HG02981 (cell line): Measurements from ENCODE around the gene RASA4B.
"Not testable (repeated sequence)": the region's sequence is repeated elsewhere in the genome, so short reads cannot be mapped to it uniquely, and the experiment has no call there.

Experiments used
- ATAC-seq: cut with Tn5 transposase; IDR thresholded peaks from one replicate; pipeline ENCODE4 v1.9.1; 2021; ENCODE audit warnings: mild to moderate bottlenecking, moderate library complexity; ENCODE audit not compliant: unreplicated experiment

RASA4B gene

DNA sequence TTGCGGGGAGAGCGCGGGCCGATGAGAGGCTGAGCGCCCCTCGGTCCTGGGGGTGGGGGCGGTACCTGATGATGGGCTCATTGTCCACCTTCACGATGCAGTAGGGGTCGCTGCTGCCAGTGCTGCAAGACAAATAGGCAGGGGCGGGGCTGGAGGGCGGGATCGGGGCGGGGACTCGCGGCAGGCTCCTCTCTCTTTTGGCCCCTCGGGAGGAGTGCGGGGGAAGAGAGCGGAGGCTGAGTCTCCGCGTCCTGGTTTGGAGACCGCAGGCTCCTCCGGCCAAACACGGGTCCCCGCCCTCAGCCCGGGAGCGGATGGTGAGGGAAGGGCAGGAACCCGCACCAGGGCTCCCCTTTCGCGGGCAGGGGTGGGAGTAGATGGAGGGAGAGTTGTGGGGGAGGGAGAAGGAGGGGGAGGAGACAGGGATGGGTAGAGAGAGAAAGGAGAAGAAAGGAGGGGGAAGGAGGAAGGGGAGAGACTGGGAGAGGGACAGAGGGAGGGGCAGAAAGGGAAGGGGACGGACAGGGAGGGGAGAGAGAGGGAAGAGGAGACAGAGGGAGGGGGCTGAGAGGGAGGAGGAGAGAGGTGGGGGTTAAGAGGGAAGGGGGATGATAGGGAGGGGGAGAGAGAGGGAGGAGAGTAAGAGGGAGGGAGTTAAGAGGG, 5.6 kb downstream of the RASA4B start:
- ATAC-seq = peak; percentile 40

DNA sequence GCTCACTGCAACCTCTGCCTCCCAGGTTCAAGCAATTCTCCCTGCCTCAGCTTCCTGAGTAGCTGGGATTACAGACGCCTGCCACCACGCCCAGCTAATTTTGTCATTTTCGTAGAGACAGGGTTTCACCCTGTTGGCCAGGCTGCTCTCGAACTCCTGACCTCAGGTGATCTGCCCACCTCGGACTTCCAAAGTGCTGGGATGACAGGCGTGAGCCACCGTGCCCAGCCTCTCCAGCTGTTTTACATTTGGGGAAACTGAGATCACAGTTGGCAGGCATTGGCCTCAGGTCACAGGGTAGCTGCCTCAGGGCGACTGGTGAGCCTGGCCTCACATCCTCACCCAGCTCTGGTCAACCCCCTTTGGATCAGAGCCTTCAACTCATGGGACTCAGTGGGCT, 7.0 kb downstream of the RASA4B start:
- not testable (repeated sequence) for ATAC-seq

DNA sequence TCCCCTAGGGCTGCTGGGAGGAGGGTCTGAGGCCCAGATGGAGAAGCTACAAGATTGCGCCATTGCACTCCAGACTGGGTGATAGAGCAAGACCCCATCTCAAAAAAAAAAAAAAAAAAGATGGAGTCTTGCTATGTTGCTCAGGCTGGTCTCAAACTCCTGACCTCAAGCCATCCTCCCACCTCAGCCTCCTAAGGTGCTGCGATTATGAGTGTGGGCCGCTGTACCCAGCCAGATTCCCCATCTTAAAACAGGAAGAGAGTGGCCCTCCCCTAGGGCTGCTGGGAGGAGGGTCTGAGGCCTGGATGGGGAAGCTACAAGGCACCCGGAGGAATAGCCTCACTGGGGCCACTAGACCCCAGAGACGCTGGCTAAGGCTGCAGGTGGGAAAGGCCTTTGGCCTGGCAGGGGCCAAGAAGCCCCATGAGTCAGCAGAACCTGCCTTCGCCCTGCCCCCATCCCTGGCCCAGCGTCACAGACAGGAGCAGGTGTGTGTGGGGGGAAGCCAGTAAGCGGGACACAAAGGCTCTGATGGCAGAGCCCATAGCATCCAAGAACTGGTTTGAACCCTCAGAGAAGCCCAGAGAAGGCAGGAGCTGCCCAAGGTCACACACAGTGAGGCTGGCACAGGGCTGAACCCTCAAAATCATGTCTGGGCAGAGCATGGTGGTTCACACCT, 10.0 kb downstream of the RASA4B start:
- not testable (repeated sequence) for ATAC-seq

GRCh38 chr7:102505298-102506185, 12.0 kb downstream of the RASA4B start:
- not testable (repeated sequence) for ATAC-seq

DNA sequence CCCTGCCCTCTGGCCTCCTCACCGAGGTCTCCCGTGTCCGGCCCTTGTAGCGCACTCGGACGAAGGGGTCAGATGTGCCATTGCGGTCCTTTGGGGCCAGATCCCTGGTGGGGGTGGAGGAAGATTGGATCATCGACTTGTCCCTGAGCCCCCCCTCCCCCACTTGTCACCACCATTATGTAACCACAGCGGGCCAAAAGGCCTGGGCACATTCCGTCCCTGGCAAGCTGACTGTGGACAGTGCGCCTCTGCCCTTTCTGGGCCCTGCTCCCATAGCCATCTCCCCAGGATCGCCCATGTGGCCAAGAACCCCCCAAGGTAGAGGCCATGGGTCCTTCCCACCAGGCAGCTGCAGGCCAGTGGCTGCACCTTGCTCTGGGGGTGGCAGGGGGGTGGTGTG, 14.4 kb downstream of the RASA4B start:
- not testable (repeated sequence) for ATAC-seq

DNA sequence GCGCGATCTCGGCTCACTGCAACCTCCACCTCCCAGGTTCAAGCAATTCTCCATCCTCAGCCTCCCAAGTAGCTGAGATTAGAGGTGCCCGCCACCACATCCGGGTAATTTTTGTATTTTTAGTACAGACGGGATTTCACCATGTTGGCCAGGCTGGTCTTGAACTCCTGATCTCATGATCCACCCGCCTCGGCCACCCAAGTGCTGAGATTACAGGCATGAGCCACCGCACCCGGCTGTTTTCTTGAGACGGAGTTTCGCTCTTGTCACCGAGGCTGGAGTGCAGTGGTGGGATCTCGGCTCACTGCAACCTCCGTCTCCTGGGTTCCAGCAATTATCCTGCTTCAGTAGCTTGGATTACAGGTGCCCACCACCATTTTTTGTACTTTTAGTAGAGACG, 19.3 kb downstream of the RASA4B start:
- ATAC-seq = not testable (repeated sequence)

DNA sequence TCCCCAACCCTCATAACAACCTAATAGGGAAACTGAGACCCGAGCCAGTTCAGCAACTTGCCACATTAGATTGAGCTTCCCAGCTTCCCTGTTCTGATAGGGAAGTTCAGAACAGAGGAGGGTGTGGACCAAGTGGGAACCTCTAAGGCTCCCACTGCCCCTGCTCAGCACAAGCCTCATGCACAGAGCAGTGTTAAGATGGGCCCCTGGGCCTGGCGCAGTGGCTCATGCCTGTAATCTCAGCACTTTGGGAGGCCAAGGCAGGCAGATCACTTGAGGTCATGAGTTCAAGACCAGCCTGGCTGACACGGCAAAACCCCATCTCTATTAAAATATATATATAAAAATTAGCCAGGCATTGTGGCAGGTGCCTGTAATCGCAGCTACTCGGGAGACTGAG, 20.3 kb downstream of the RASA4B start:
- ATAC-seq = not testable (repeated sequence)

GRCh38 chr7:102496861-102497260, 20.7 kb downstream of the RASA4B start:
- not testable (repeated sequence) for ATAC-seq

DNA sequence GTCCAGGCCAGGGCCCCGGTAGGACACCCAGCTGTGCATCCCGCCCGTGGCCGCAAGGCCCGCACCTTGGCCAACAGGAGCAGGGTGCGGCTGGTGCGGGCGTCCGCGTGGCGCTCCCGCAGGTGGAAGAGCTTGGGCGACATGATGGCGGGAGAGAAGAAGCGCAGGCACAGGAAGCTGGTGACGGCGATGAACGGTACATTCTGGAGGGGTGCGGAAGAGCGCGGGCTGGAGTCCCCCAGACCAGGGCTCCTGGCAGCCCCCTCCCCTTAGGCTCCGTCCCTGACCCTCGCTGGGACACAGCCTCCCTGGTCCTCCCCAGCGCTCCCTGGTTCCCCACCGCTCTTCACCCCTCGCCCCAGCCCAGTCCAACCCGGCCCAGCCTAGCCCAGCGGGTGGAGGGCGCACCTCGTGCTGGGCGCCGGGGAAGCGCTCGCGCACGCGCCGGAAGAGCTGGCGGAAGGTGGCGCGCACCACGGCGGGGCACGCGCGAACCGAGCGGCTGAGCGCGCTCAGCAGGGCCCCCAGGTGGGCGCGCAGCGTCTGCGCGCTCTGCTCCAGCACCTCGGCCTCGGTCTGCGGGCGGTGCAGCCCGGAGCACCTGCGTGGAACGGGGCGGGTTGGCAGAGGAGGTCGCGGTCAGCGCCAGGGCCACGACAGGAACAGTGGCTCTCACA, 23.0 kb downstream of the RASA4B start:
- peak; percentile 67 for ATAC-seq

DNA sequence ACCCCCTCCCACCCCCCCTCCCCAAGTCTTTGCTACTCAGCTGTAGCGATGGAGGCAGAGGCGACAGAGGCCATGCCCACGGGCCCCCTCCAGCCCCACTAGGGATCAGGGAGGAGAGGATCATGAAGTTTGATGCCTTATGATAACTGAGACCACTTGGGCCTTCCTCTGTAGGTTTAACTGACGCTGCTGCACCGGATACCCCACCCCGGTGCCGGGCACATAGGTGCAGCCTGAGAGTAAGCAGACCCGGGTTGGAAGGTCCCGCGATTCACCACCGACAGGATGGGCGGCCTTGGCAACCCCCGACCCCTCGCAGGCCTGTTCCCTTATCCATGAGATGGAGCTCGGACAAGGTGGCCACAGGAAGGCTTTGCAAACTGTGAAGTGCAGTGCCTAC, 23.6 kb downstream of the RASA4B start:
- ATAC-seq = peak; percentile 1

- peak; percentile 36 for ATAC-seq
Measured at GRCh38 chr7:102493220-102493935, 24.2 kb downstream of the RASA4B start.

GRCh38 chr7:102490529-102491075, 27.0 kb downstream of the RASA4B start:
- peak; percentile 50 for ATAC-seq

GRCh38 chr7:102484317-102484716, 33.3 kb downstream of the RASA4B start:
- ATAC-seq = not testable (repeated sequence)

- ATAC-seq = not testable (repeated sequence)
Measured at GRCh38 chr7:102481962-102482361, 35.6 kb downstream of the RASA4B start.

GRCh38 chr7:102479982-102480637, 37.5 kb downstream of the RASA4B start:
- not testable (repeated sequence) for ATAC-seq

DNA sequence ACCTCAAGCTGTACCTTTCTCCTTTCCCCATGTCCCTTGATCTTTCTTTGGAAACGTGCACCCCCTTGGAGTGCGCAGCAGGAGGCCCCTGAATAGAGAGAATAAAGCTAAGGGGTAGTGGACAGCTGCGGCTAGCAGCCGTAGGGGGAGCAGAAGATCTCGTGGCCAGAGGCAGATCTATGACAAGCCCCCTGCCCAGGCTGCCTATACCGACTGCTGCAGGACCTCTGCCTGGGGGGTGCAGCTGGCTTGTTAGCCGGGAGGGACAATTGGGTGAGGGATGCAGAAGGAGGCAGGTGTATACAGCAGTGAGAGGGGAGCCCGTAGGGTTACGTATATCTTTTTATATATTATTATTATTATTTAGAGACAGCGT, 38.4 kb downstream of the RASA4B start:
- peak; percentile 19 for ATAC-seq

DNA sequence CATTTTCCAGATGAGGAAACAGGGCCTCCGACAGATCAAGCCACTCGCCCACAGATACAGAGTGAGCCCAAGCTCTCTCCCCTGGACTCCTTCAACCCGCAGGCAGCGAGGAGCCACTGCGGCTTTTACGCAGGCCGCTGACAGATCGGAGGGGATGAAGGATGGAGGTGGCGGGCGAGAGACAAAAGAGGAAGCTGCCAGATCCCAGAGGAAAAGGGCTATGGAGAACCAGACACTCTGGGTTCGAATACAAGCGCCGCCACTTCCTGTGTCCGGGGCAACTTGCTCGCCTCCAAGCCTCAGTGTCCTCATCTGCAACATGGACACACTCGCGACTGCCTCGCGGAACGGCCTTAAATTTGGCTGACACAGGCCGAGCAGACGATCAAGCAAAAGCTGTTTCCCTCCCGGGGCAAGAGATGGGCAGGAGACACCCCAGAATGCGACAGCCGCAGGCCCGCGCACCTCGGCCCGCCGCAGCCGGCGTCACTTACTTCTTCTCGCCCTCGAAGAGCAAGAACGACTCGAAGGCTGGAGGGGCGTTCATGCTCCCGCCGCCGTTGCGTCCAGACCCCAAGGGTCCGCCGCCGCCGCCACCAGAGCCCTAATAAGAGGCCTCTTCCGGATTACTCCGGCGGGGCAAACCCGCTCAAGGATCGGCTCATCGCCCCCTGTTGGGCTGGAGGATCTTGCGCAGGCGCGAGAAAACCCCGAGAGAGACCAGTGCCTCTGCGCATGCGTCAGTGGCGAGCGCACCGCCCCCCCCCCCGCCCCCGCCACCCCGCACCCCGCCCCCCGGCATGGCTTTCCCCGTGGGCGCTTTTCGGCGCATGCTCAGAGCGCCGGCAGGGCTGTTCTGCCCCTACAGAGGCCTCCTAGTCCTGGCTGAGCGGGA, 39.0 kb downstream of the RASA4B start, which contains the start of gene POLR2J:
Gene POLR2J, minus strand, starts transcription at position 609 of the 895 bp plus-strand sequence. Its CDS starts 62 bp downstream, at position 547.
- peak; percentile 86 for ATAC-seq

DNA sequence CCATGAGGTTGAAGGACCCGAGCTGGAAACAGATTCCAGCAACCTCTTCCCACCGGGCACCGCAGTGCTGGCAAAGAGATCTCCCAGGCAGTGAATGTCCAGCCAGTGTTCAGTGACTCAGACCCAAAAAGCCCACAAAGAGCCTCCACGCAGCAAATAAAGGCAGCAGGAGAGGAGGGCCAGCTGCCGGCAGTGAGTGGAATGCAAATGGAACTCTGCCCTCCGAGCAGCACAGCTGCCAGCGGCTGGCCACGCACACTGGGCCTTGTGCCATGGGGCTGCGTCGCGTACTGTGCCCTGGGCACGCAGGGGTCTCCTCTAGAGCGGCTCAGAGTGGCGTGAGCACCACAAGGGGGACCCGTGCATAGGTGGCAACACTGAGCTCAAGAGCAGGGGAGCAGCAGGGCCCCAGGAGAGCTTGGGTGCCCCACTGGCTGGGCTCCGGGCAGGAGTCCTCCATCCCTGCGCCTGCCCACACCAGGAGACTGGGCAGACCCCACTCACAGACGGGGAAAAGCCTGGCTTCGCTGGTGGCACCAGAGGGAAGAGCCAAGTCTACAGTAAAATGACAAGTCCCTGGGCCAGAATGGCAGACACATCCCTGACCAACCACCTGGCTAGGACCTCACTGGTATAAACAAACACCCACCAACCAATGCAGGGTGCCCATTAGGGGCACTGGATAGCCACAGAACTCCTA, 42.7 kb downstream of the RASA4B start:
- ATAC-seq = not testable (repeated sequence)
